Measurements from ENCODE around the gene PPM1F.

Gene PPM1F

DNA sequence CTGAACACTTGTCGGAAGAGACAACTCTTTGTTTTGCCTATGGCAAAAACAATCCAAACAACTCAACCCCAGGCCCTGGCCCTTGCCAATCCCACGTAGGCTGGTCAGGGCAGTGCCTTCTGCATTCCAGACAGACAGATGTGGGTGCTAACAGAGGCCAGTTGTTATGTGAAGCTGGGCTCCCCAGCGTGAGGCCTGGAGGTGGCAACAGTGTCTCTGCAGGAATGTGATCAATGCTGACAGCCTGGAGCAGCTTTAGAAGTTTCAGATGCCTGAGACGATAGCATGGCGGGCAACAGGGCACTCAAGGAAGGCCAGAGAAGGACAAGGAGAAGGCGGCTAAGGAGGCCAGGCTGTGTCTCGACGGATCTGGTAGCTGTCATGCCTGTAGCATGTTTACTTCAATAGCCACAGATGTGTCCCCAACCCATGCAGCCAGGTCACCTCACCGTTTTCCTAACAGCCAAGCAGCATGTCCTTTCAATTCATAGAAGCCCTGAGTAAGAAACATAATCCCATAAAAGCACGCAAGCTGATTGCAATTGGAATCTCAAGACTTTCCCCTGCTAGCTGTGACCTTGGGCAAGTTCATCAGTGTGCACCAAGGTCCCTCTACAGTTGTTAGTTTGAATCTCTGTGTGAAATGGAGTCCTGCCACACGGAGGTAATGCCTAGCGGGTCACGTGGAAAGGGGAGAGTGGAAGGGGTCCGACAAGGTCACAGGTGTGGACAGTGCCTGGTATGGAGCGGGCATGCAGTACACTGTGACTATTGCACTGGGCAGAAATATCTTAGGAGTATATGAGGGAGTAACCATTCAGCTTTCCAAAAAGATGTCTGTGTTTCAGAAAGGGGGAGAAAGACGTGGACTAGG lies 14.2 kb upstream of the PPM1F start:
- TF ChIP-seq, protein P1, sequence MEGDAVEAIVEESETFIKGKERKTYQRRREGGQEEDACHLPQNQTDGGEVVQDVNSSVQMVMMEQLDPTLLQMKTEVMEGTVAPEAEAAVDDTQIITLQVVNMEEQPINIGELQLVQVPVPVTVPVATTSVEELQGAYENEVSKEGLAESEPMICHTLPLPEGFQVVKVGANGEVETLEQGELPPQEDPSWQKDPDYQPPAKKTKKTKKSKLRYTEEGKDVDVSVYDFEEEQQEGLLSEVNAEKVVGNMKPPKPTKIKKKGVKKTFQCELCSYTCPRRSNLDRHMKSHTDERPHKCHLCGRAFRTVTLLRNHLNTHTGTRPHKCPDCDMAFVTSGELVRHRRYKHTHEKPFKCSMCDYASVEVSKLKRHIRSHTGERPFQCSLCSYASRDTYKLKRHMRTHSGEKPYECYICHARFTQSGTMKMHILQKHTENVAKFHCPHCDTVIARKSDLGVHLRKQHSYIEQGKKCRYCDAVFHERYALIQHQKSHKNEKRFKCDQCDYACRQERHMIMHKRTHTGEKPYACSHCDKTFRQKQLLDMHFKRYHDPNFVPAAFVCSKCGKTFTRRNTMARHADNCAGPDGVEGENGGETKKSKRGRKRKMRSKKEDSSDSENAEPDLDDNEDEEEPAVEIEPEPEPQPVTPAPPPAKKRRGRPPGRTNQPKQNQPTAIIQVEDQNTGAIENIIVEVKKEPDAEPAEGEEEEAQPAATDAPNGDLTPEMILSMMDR (conservative IDR thresholded peaks at IDR 0.05; ENCODE audit: control insufficient read depth, insufficient read depth, low read depth, low read length) = no peak
- H3K4me3 ChIP-seq (ENCODE audit: control insufficient read depth, low read depth, low read length) = no peak overlapping the region
- no peak for DNase-seq (ENCODE audit: low read depth)

DNA sequence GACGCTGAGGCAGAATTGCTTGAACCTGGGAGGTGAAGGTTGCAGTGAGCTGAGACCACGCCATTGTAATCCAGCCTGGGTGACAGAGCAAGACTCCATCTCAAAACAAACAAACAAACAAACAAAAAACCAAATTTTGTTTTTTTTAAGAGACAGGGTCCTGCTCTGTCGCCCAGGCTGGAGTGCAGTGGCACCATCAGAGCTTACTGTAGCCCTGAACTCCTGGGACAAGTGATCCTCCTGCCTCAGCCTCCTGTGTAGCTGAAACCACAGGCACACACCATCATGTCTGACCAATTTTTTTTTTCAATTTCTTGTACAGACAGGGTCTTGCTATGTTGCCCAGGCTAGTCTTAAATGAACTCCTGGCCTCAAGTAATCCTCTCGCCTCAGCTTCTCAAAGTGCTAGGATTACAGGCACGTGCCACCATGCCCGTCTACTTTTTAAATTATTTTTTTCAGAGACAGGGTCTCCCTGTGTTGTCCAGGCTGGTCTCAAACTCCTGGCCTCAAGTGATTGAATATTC lies 13.2 kb upstream of the PPM1F start:
- TF ChIP-seq, protein P1 (conservative IDR thresholded peaks at IDR 0.05; ENCODE audit: control insufficient read depth, insufficient read depth, low read depth, low read length) = no peak
- no peak for DNase-seq (ENCODE audit: low read depth)
- no peak overlapping the region for H3K4me3 ChIP-seq (ENCODE audit: control insufficient read depth, low read depth, low read length)

GRCh38 chr22:21964918-21965484 lies 12.4 kb upstream of the PPM1F start:
- H3K4me3 ChIP-seq (ENCODE audit: control insufficient read depth, low read depth, low read length) = no peak overlapping the region
- DNase-seq (ENCODE audit: low read depth) = no peak
- TF ChIP-seq, protein P1 (conservative IDR thresholded peaks at IDR 0.05; ENCODE audit: control insufficient read depth, insufficient read depth, low read depth, low read length) = no peak

GRCh38 chr22:21964234-21964633 lies 11.6 kb upstream of the PPM1F start:
- no peak overlapping the region for H3K4me3 ChIP-seq (ENCODE audit: control insufficient read depth, low read depth, low read length)
- TF ChIP-seq, protein P1 (conservative IDR thresholded peaks at IDR 0.05; ENCODE audit: control insufficient read depth, insufficient read depth, low read depth, low read length) = no peak

DNA sequence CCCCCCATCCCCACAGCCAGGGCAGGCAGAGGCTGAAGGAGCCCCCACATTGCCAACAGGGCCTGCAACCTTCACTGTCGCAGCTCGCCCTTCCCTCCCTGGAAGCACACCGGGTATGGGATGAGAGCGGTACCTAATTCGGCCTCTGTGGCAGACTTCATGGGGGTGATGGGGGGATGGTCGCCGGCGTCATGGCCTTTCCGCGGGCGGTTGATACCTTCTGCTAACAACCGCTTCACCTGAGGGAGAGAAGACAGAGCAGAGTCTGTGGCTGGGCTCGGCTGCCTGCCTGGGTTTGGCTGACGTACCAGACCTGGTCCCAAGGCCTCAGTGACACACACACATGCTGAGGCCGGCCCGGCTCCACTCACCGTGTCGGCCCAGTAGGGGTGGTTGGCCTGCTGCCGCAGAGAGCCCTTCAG lies 11.2 kb upstream of the PPM1F start:
- TF ChIP-seq, protein P1 (conservative IDR thresholded peaks at IDR 0.05; ENCODE audit: control insufficient read depth, insufficient read depth, low read depth, low read length) = no peak
- DNase-seq (ENCODE audit: low read depth) = no peak
- no peak overlapping the region for H3K4me3 ChIP-seq (ENCODE audit: control insufficient read depth, low read depth, low read length)

More at GRCh38 chr22:21964234-21964633, 11.6 kb upstream of the PPM1F start:
- DNase-seq (ENCODE audit: low read depth) = no peak

- H3K4me3 ChIP-seq (ENCODE audit: control insufficient read depth, low read depth, low read length) = no peak overlapping the region
- DNase-seq (ENCODE audit: low read depth) = no peak
- TF ChIP-seq, protein P1 (conservative IDR thresholded peaks at IDR 0.05; ENCODE audit: control insufficient read depth, insufficient read depth, low read depth, low read length) = no peak
Observed at GRCh38 chr22:21963286-21963685, 10.6 kb upstream of the PPM1F start.
